ENCODE data around the gene CDHR5. TPM values are rescaled to one million over a fixed set of nuclear protein-coding genes. Genes with fewer than 3 reads are reported as not detected.

The CDHR5 gene
- total and polyA plus RNA-seq, 2 of the 4 experiments (the other 2 are of a cell fraction), result not detected

DNA sequence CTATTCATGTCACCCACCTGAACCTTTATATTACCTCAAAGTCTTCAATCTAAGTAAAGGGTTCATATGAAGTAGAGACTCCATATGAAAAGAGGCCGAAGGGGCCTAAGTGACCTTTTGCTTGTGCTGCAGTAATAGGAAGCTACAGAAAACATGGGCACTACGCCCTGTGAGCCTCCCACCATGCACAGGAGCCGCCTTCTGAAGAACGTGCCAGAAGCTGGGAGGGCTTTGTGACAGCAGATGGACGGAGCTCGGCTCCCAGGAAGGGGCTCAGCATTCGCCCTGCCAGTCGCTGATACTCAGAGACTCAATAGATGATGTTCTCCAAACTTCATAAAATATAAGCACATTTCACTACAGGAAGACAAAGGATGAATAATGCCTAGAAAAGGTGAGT is 49.1 kb upstream of the CDHR5 start:
- Histone ChIP-seq H3K9ac (ENCODE audit: low read depth, low read length) (no peak overlapping the region), H3K79me1 (ENCODE audit: low read depth in 1 of 2, low read length in 2 of 2) (no peaks in the 10 kb centered on the region; a peak in 2 of 4 replicates), H4K20me1 (ENCODE audit: insufficient read depth, low read length) (no peaks in the 10 kb centered on the region; the same call in none of the 2 replicates), H4K8ac (ENCODE audit: low read depth in 2 of 2, low read length in 2 of 2) (no peak overlapping the region), H2BK5ac (ENCODE audit: low read depth, low read length, poor library complexity, severe bottlenecking) (no peak overlapping the region), H3K4me1 (ENCODE audit: control insufficient read depth, insufficient read depth, low read length) (no peaks in the 10 kb centered on the region), H3K4me2 (ENCODE audit: low read depth, low read length) (no peak overlapping the region), H2AFZ (replicated peaks; ENCODE audit: low read length, poor library complexity) (no peak overlapping the region), H3K4ac (ENCODE audit: low read depth, low read length) (no peak overlapping the region), H2AK5ac (ENCODE audit: low read depth, low read length) (no peak overlapping the region), H3K36me3 (ENCODE audit: control insufficient read depth, insufficient read depth, low read length) (peaks cover 33% of the 10 kb centered on the region), H3K56ac (ENCODE audit: extremely low read depth, insufficient read depth, low read length) (no peak overlapping the region), H2BK120ac (ENCODE audit: low read depth, low read length) (no peak overlapping the region), H4K5ac (ENCODE audit: low read depth, low read length) (no peak overlapping the region), H3K27me3 (ENCODE audit: control insufficient read depth, insufficient read depth, low read length) (no peaks in the 10 kb centered on the region), H4K91ac (ENCODE audit: insufficient read depth, low read depth, low read length) (no peak overlapping the region), H2AK9ac (replicated peaks; ENCODE audit: low read depth, low read length, poor library complexity) (no peak overlapping the region), H3K9me3 (ENCODE audit: control insufficient read depth, insufficient read depth, low read length) (no peaks in the 10 kb centered on the region), H3K14ac (replicated peaks; ENCODE audit: low read depth, low read length) (no peak overlapping the region), H3K23ac (ENCODE audit: low read depth, low read length) (no peak overlapping the region), H3K9me1 (ENCODE audit: insufficient read depth, low read length) (0 out of 2 replicates have a peak, but pooled peaks cover 2% of the 10 kb centered on the region), H2BK15ac (ENCODE audit: low read depth, low read length) (no peak overlapping the region), H3K18ac (ENCODE audit: low read depth, low read length) (no peak overlapping the region), H3K27ac (ENCODE audit: insufficient read depth, low read length) (no peak overlapping the region), H3K4me3 (ENCODE audit: insufficient read depth, low read depth, low read length) (no peak overlapping the region), H2BK20ac (ENCODE audit: low read depth, low read length) (no peak overlapping the region)
- WGBS, 2 experiments (ENCODE audit: extremely low coverage in 2 of 2, insufficient read length in 1 of 2), result 100% methylated on average over 1 of the region's 8 CpGs; no CpG with 5 or more reads in 1 of the 2 experiments
- in situ Hi-C loops (cut with MboI; ENCODE audit: low sequenced_read_pairs) (no loop called here), intact Hi-C loops (cut with micrococcal nuclease) (no loop called here), dilution Hi-C loops (cut with HindIII; ENCODE audit: low sequenced_read_pairs, unreplicated experiment) (no loop called here)
- ATAC-seq (ENCODE audit: low read depth) (no peak), DNase-seq (no peak)
- no TSS peak for BruUV-seq (replicated peaks)
- ChIA-PET POLR2A (ENCODE audit: unreplicated experiment) (no interaction called here), CTCF (no interaction called here)
- TF ChIP-seq FOS (IDR thresholded peaks at IDR 0.05; ENCODE audit: low read depth, low read length), result no peak
- no peak for TF ChIP-seq MXI1 (IDR thresholded peaks at IDR 0.05; ENCODE audit: borderline replicate concordance, low read depth, low read length)
- TF ChIP-seq NFE2L2 (IDR thresholded peaks at IDR 0.05; ENCODE audit: low read depth, low read length), result no peak
- no peak for TF ChIP-seq MAZ (IDR thresholded peaks at IDR 0.05; ENCODE audit: borderline replicate concordance, low read depth, low read length)
- TF ChIP-seq RFX5 (IDR thresholded peaks at IDR 0.05; ENCODE audit: low read depth, low read length), result no peak
- TF ChIP-seq POLR2A (IDR thresholded peaks at IDR 0.05; ENCODE audit: low read depth, low read length), result no peak
- no peak for TF ChIP-seq RCOR1 (IDR thresholded peaks at IDR 0.05; ENCODE audit: insufficient replicate concordance, low read length)
- TF ChIP-seq RAD21 (IDR thresholded peaks at IDR 0.05; ENCODE audit: low read length), result no peak
- no peak for TF ChIP-seq BHLHE40 (IDR thresholded peaks at IDR 0.05; ENCODE audit: low read depth, low read length)
- TF ChIP-seq, protein P1, sequence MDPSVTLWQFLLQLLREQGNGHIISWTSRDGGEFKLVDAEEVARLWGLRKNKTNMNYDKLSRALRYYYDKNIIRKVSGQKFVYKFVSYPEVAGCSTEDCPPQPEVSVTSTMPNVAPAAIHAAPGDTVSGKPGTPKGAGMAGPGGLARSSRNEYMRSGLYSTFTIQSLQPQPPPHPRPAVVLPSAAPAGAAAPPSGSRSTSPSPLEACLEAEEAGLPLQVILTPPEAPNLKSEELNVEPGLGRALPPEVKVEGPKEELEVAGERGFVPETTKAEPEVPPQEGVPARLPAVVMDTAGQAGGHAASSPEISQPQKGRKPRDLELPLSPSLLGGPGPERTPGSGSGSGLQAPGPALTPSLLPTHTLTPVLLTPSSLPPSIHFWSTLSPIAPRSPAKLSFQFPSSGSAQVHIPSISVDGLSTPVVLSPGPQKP (IDR thresholded peaks at IDR 0.05; ENCODE audit: borderline replicate concordance, low read depth, low read length), result no peak
- TF ChIP-seq MAFK (IDR thresholded peaks at IDR 0.05; ENCODE audit: low read depth, low read length), result no peak
- TF ChIP-seq CHD1 (IDR thresholded peaks at IDR 0.05; ENCODE audit: low read depth, low read length), result no peak
- TF ChIP-seq, protein P2, sequence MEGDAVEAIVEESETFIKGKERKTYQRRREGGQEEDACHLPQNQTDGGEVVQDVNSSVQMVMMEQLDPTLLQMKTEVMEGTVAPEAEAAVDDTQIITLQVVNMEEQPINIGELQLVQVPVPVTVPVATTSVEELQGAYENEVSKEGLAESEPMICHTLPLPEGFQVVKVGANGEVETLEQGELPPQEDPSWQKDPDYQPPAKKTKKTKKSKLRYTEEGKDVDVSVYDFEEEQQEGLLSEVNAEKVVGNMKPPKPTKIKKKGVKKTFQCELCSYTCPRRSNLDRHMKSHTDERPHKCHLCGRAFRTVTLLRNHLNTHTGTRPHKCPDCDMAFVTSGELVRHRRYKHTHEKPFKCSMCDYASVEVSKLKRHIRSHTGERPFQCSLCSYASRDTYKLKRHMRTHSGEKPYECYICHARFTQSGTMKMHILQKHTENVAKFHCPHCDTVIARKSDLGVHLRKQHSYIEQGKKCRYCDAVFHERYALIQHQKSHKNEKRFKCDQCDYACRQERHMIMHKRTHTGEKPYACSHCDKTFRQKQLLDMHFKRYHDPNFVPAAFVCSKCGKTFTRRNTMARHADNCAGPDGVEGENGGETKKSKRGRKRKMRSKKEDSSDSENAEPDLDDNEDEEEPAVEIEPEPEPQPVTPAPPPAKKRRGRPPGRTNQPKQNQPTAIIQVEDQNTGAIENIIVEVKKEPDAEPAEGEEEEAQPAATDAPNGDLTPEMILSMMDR (conservative IDR thresholded peaks at IDR 0.05; ENCODE audit: low read depth, low read length), result no peak
- TF ChIP-seq, protein P3, sequence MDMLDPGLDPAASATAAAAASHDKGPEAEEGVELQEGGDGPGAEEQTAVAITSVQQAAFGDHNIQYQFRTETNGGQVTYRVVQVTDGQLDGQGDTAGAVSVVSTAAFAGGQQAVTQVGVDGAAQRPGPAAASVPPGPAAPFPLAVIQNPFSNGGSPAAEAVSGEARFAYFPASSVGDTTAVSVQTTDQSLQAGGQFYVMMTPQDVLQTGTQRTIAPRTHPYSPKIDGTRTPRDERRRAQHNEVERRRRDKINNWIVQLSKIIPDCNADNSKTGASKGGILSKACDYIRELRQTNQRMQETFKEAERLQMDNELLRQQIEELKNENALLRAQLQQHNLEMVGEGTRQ (IDR thresholded peaks at IDR 0.05; ENCODE audit: low read depth, low read length), result no peak
- no peak for TF ChIP-seq CEBPB (IDR thresholded peaks at IDR 0.05; ENCODE audit: low read depth, low read length)
- TF ChIP-seq SMC3 (IDR thresholded peaks at IDR 0.05; ENCODE audit: low read depth, low read length), result no peak

Measured in IMR-90 (cell line).